Measurements from ENCODE around the gene FAM120B. TPM values are rescaled to one million over a fixed set of nuclear protein-coding genes. Genes with fewer than 3 reads are reported as not detected.

Gene FAM120B
- 22.0 and 44.1 TPM in 2 replicates for total RNA-seq

GRCh38 chr6:170306324-170307079, at the start of gene FAM120B:
Gene FAM120B (plus strand): TSS chr6:170306758. CDS start chr6:170317391, 10,633 bp downstream.

DNA sequence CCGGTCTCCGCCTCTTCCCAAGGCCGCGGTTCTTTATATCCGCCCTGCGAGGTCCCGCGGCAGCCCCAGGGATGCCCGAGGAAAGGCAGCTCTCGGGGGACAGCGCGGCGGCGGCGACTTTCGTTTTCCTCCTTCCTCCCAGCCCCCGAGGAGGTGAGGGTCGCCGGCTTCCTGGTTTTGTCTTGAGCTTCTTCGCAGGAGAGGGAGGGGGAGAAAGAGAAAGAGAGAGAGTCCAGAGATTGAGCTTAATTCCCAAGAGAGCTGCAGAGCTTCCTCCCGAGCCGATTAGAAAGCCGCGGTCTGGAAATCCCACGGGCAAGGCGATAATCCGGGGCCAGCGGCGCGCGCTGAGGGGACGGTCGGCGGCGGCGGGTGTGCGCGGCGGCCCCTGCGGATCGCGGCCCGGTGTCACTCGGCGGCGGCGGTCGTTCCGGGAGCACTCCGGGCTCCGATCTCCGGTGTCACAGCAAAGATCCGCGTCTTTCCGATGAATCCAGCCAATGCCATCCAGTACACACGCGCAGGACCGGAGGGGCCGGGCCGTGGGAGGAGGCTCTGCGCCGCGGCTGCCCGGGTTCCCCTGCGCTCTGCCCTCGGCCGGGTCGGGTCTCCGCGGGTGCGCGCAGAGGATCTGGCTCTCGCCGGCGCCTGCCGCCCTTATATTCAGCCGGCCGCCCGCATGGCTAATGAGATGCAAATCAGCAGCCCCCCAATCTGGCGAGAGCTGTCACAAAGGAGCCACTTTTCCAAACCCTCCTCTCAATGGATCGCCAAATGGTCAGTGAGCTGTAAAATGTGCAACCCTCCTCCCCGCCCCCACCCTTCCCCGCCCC, 16.0 kb upstream of the FAM120B start, which contains the start of gene DLL1:
Gene DLL1, minus strand, starts transcription at position 783 of the 833 bp plus-strand sequence. CDS start 939 bp downstream, outside the sequence.

Small RNAs within 50 kb of the gene (small RNA-seq; reads per million reads assigned to genes)
- not detected for gene MIR4644

Other genes with a start within 250 kb of the FAM120B start
- 0.32 and 1.0 TPM in 2 replicates for gene DLL1, start 15.7 kb upstream of the FAM120B start, total RNA-seq
- 273 and 322 TPM in 2 replicates for gene PSMB1, start 246.5 kb downstream of the FAM120B start, total RNA-seq
- 12.4 and 13.1 TPM in 2 replicates for gene TBP, start 247.6 kb downstream of the FAM120B start, total RNA-seq

Measured in articular chondrocyte of knee joint (primary cell).